Body of pancreas (tissue), 4 donors: ENCODE data around the gene OR51E1.

ENCODE experiments used
- POLR2A ChIP-seq, 3 donors: fragments of 450-650 bp; IDR thresholded peaks; one replicate each; pipeline ENCODE4 v1.6.1; 2016; ENCODE audit warnings: antibody characterized with exemption in 3 of 3, mild to moderate bottlenecking in 2 of 3
- TF ChIP-seq, protein P1 (sequence below), 7 experiments: fragments of 450-650 bp in 4 of 7; fragments of 200-600 bp in 3 of 7; sonication (generic) in 3 of 7; IDR thresholded peaks; one replicate each; pipeline ENCODE4 v1.5.1; 2016 to 2019; ENCODE audit warnings: antibody characterized with exemption in 7 of 7

GRCh38 chr11:4605057-4605456 lies 38.7 kb upstream of the OR51E1 start:
- TF ChIP-seq, protein P1, sequence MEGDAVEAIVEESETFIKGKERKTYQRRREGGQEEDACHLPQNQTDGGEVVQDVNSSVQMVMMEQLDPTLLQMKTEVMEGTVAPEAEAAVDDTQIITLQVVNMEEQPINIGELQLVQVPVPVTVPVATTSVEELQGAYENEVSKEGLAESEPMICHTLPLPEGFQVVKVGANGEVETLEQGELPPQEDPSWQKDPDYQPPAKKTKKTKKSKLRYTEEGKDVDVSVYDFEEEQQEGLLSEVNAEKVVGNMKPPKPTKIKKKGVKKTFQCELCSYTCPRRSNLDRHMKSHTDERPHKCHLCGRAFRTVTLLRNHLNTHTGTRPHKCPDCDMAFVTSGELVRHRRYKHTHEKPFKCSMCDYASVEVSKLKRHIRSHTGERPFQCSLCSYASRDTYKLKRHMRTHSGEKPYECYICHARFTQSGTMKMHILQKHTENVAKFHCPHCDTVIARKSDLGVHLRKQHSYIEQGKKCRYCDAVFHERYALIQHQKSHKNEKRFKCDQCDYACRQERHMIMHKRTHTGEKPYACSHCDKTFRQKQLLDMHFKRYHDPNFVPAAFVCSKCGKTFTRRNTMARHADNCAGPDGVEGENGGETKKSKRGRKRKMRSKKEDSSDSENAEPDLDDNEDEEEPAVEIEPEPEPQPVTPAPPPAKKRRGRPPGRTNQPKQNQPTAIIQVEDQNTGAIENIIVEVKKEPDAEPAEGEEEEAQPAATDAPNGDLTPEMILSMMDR (IDR thresholded peaks at IDR 0.05) = no peak
- TF ChIP-seq POLR2A (IDR thresholded peaks at IDR 0.05) = no peak
